HG03139 (cell line): ENCODE measurements around the gene TAS1R3.

ENCODE experiments used
- ATAC-seq: cut with Tn5 transposase; IDR thresholded peaks from one replicate; pipeline ENCODE4 v1.9.1; 2021; ENCODE audit not compliant: unreplicated experiment

TAS1R3 gene

GRCh38 chr1:1320666-1321448, 10.2 kb upstream of the TAS1R3 start:
- ATAC-seq, result no peak

- ATAC-seq, result no peak
Observed at GRCh38 chr1:1321477-1321876, 9.6 kb upstream of the TAS1R3 start.

DNA sequence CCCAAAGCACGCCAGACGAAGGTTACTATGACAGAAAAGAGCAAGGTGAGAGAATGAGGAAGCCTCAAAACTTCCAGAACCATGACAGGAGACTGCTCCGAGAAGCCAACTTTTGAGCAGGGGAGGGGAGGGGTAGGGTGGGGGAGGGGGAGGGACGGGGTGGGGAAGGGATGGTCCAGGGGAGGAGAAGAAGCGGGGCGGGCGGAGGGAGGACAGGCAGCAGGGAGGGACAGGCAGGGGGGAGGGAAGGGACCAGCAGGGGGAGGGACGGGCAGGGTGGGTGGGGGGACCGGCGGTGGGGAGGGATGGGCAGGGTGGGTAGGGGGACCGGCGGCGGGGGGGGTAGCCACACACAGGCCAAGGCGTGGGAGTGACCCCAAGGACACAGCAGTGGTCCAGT, 8.7 kb upstream of the TAS1R3 start:
- no peak for ATAC-seq

GRCh38 chr1:1322952-1323351, 8.1 kb upstream of the TAS1R3 start:
- ATAC-seq, result no peak

- peak; percentile 22 for ATAC-seq
Observed at GRCh38 chr1:1324084-1324523, 7.0 kb upstream of the TAS1R3 start.

- ATAC-seq, result peak; percentile 66
Observed at GRCh38 chr1:1324524-1325287, 6.4 kb upstream of the TAS1R3 start, which contains the start of the genes CPTP and INTS11. CPTP (plus strand) TSS chr1:1324802; CDS start chr1:1326911, 2,109 bp downstream. INTS11 (minus strand) TSS chr1:1324660; CDS start chr1:1324608, 52 bp downstream.

DNA sequence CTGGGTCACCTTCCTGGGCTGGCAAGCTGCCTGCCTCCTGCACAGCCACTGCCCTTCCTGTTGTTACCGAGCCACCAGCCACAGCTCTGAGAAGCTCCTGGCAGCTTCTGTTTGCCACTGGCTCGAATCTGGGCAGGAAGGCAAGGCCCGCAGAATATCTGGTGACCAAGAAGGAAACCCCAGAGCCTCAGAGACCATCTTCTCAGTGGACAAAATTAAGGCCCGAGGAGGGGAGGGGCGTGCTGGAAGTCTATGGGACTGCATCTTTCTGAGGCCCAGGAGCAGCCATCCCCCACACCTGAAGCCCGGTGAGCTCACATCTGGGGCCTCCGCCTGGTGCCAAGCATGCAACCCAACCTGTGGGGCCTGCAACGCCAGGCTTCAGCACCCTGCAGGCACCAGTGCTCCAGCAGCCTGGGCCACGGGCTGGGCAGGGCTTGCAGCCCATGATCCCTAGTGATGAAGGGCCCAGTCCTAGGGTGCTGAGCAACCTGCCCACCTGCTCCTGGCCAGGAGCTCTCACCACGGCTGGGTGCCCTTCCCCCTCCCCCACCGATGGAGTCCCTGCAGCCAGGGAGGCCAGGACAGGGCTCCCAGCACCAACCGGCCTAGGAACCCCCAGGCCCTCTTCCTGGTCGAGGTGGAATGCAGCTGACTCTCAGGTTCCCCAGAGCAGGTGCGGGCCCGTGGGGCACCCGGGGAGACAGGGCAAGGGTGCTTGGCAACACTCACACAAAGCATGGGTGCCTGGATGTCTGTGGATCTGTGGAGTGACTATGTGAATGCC, 5.6 kb upstream of the TAS1R3 start:
- ATAC-seq, result no peak

DNA sequence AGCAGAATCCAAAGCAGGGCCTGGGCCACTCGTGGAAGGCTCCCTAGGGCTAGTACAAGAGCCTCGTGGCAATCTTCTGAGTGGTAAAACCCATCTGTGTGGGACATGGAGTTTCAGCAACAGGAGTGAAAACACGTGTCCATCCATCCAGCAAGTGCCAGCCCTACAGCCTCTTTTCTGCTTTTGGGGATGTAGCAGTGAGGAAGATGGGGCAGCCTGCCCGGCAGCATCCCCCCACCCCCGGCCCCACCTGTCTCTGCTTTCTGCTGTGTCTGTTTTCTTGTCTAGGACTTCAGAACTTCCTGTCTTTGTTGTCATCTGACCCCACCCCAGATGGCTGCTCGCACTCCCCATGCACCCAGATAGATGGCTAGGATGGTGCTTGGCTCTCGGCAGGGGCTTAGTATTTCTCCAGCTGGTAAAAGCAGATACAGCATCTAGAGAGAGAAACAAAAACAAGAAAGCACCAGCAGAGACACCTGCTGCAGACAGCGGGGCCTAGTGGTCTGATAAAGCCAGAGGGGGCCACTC, 4.9 kb upstream of the TAS1R3 start:
- no peak for ATAC-seq

DNA sequence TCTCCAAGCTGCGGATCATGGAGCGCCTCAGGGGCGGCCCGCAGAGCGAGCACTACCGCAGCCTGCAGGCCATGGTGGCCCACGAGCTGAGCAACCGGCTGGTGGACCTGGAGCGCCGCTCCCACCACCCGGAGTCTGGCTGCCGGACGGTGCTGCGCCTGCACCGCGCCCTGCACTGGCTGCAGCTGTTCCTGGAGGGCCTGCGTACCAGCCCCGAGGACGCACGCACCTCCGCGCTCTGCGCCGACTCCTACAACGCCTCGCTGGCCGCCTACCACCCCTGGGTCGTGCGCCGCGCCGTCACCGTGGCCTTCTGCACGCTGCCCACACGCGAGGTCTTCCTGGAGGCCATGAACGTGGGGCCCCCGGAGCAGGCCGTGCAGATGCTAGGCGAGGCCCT, 3.8 kb upstream of the TAS1R3 start:
- ATAC-seq, result no peak

GRCh38 chr1:1328254-1328653, 2.8 kb upstream of the TAS1R3 start:
- no peak for ATAC-seq

GRCh38 chr1:1329304-1330210, 1.5 kb upstream of the TAS1R3 start:
- no peak for ATAC-seq

DNA sequence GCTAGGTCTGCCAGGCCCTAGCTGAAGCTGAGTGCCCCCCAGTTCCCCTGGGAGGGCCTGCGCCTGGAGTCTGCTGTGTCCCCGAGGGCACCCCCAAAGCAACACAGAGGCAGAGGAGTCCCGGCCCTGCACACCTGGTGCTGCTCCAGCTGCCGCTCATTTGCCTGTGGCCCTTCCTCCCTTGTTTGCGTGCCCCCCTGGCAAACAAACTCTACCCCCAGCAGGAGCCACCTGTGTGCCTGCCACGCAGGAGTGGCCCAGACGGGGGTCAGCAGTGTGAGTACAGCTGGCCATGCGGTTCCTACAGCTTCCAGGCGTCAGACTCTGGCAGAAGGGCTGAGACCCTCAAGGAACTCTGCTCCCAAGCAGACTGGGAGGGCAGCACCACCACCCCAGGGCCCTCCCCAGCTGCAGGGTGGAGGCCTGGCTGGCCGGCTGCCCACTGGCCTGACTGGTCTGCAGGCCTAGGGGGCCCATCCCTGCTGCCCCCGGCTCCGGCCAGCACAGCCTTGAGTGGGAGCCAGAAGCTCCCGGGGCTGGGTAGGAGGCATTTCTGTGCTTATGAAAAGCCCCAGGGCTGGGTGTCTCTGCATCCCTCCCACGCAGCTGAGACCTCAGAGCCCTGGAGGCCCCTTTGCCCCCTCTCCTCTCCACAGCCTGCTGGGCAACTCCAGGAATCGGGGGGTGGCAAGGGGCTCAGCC, 563 bp upstream of the TAS1R3 start:
- no peak for ATAC-seq

DNA sequence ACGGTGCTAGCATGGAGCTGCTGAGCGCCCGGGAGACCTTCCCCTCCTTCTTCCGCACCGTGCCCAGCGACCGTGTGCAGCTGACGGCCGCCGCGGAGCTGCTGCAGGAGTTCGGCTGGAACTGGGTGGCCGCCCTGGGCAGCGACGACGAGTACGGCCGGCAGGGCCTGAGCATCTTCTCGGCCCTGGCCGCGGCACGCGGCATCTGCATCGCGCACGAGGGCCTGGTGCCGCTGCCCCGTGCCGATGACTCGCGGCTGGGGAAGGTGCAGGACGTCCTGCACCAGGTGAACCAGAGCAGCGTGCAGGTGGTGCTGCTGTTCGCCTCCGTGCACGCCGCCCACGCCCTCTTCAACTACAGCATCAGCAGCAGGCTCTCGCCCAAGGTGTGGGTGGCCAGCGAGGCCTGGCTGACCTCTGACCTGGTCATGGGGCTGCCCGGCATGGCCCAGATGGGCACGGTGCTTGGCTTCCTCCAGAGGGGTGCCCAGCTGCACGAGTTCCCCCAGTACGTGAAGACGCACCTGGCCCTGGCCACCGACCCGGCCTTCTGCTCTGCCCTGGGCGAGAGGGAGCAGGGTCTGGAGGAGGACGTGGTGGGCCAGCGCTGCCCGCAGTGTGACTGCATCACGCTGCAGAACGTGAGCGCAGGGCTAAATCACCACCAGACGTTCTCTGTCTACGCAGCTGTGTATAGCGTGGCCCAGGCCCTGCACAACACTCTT, 1.1 kb downstream of the TAS1R3 start:
- ATAC-seq, result no peak

DNA sequence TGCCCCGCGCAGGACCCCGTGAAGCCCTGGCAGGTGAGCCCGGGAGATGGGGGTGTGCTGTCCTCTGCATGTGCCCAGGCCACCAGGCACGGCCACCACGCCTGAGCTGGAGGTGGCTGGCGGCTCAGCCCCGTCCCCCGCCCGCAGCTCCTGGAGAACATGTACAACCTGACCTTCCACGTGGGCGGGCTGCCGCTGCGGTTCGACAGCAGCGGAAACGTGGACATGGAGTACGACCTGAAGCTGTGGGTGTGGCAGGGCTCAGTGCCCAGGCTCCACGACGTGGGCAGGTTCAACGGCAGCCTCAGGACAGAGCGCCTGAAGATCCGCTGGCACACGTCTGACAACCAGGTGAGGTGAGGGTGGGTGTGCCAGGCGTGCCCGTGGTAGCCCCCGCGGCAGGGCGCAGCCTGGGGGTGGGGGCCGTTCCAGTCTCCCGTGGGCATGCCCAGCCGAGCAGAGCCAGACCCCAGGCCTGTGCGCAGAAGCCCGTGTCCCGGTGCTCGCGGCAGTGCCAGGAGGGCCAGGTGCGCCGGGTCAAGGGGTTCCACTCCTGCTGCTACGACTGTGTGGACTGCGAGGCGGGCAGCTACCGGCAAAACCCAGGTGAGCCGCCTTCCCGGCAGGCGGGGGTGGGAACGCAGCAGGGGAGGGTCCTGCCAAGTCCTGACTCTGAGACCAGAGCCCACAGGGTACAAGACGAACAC, 1.8 kb downstream of the TAS1R3 start:
- no peak for ATAC-seq

DNA sequence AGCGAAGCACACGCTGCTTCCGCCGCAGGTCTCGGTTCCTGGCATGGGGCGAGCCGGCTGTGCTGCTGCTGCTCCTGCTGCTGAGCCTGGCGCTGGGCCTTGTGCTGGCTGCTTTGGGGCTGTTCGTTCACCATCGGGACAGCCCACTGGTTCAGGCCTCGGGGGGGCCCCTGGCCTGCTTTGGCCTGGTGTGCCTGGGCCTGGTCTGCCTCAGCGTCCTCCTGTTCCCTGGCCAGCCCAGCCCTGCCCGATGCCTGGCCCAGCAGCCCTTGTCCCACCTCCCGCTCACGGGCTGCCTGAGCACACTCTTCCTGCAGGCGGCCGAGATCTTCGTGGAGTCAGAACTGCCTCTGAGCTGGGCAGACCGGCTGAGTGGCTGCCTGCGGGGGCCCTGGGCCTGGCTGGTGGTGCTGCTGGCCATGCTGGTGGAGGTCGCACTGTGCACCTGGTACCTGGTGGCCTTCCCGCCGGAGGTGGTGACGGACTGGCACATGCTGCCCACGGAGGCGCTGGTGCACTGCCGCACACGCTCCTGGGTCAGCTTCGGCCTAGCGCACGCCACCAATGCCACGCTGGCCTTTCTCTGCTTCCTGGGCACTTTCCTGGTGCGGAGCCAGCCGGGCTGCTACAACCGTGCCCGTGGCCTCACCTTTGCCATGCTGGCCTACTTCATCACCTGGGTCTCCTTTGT, 2.6 kb downstream of the TAS1R3 start:
- ATAC-seq, result no peak

DNA sequence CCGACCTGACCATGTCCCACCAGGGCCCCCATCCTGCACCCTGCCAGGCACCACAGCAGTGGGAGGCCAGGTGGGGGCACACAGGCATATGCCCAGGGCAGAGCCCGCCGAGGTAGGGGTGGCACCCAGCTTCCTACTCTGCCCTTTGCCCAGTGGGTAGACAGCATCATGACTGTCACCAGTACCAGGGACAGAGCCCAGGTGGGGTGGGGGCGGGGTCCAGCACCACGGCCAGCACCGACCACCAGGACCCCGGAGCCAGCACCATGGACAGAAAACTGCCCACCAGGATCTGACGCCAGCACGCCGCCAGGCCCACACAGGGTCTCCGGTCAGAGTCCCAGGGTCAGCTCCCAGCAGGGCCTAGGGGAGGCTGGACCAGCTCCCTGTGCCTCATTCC, 3.8 kb downstream of the TAS1R3 start:
- ATAC-seq, result no peak

GRCh38 chr1:1335283-1335682, 4.2 kb downstream of the TAS1R3 start:
- no peak for ATAC-seq
